AG04450 (cell line): Measurements from ENCODE around the gene SH3PXD2B. TPM values are rescaled to one million over a fixed set of nuclear protein-coding genes. Genes with fewer than 3 reads are reported as not detected.
A peak's percentile ranks its signal among the peaks of the same experiment; 100 is the strongest.

Experiments
- CTCF ChIA-PET: fragments of 300-600, 350-600 bp; formaldehyde crosslinking; extraction: SDS; loops from one replicate; lab custom pipeline; 2022; ENCODE audit warnings: antibody characterized with exemption, inconsistent platforms; lab: Charles Lee
- POLR2A ChIA-PET: fragments of 350-600 bp; formaldehyde crosslinking; extraction: SDS; loops from one replicate; lab custom pipeline; 2021; ENCODE audit warnings: antibody characterized with exemption, inconsistent platforms; lab: Yijun Ruan, JAX
- DNase-seq: peaks from one replicate; pipeline ENCODE4 v3.0.0-alpha.2; 2011; ENCODE audit warnings: low read depth, low spot score
- H3K27ac ChIP-seq: one replicate; pipeline ENCODE4 v1.5.1; 2012; ENCODE audit warnings: low read depth, low read length, control low read depth
- H3K27me3 ChIP-seq: one replicate; pipeline ENCODE4 v1.6.0; 2012; ENCODE audit warnings: low read length; ENCODE audit not compliant: control insufficient read depth, insufficient read depth
- H3K4me3 ChIP-seq: 2 replicates; pipeline ENCODE4 v1.5.1; 2011; ENCODE audit warnings: mild to moderate bottlenecking, low read depth, low read length, control low read depth
- H3K9me3 ChIP-seq: 2 replicates; pipeline ENCODE4 v1.5.1; 2012; ENCODE audit warnings: low read length; ENCODE audit not compliant: control insufficient read depth, insufficient read depth
- polyA plus RNA-seq: library from polyadenylated mRNA; depleted of rRNA; stranded (reverse); fragments of >200 nt; gene quantifications from 2 replicates; pipeline ENCODE4 v1.2.3, GENCODE V29; 2011
- TF ChIP-seq, protein P1 (sequence below): IDR thresholded peaks from 2 replicates; pipeline ENCODE4 v1.5.1; 2011; ENCODE audit warnings: low read depth, low read length, control low read depth, inconsistent platforms

Gene SH3PXD2B
- polyA plus RNA-seq, 1 experiment: 39.1 TPM

- DNase-seq: no peak
- TF ChIP-seq, protein P1, sequence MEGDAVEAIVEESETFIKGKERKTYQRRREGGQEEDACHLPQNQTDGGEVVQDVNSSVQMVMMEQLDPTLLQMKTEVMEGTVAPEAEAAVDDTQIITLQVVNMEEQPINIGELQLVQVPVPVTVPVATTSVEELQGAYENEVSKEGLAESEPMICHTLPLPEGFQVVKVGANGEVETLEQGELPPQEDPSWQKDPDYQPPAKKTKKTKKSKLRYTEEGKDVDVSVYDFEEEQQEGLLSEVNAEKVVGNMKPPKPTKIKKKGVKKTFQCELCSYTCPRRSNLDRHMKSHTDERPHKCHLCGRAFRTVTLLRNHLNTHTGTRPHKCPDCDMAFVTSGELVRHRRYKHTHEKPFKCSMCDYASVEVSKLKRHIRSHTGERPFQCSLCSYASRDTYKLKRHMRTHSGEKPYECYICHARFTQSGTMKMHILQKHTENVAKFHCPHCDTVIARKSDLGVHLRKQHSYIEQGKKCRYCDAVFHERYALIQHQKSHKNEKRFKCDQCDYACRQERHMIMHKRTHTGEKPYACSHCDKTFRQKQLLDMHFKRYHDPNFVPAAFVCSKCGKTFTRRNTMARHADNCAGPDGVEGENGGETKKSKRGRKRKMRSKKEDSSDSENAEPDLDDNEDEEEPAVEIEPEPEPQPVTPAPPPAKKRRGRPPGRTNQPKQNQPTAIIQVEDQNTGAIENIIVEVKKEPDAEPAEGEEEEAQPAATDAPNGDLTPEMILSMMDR: no peak
- CTCF ChIA-PET: interaction anchor here (3.0 kb wide), 1 partner anchor 44 kb away, joined by 12 read pairs; no protein-coding TSS in a partner anchor
- POLR2A ChIA-PET: no interaction called here
- Histone ChIP-seq H3K4me3 (no peak overlapping the region), H3K9me3 (no peaks in the 10 kb centered on the region; the same call in 1 of the 2 replicates), H3K27ac (no peak overlapping the region), H3K27me3 (no peaks in the 10 kb centered on the region)
Measured at GRCh38 chr5:172407241-172407691, 47.1 kb downstream of the SH3PXD2B start.

DNA sequence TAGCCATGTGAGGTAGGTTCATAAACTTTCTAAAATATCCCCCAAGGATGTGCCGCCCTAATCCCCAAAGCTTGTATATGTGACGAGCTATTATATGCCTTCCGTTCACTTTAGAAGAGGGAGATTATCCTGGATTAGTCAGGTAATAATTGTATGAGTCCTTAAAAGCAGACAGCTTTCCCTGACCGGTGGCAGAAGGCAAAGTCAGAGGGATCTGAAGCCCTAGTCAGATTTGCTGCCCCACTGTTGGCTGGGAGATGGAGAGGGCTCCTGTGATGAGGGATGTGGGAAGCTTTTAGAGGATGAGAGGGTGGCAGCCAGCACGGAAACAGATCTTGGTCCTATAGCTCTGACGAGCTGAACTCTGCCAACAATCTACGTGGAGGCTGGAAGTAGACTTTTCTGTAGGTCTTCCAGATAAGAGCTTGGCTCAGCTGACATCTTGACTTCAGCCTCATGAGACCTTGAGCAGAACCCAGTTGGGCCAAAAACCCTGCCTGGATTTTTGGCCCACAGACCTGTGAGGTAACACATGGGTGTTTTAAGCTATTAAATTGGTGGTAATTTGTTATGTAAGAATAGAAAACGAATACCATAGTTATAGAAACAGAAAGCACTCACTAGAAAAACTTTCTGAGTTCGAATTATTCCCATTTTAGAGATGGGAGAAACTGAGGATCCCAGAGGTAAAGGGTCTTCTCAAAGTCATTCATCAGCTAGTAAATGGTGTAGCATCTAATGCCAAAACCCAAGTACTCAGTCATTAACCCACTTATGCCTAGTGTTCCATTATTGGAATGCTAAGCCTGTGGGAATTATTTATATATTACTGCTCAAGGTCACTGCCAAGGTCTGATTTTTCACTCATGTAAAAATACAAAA is 48.9 kb downstream of the SH3PXD2B start:
- ChIA-PET CTCF (interaction anchor here (0.6 to 3.0 kb wide), 4 partner anchors 34 to 349 kb away, joined by 3 to 12 read pairs (median 3); no protein-coding TSS in a partner anchor), POLR2A (no interaction called here)
- DNase-seq: no peak
- Histone ChIP-seq H3K27ac (no peak overlapping the region), H3K9me3 (no peaks in the 10 kb centered on the region; the same call in 1 of the 2 replicates), H3K4me3 (no peak overlapping the region), H3K27me3 (no peaks in the 10 kb centered on the region)
- TF ChIP-seq, protein P1: no peak

DNA sequence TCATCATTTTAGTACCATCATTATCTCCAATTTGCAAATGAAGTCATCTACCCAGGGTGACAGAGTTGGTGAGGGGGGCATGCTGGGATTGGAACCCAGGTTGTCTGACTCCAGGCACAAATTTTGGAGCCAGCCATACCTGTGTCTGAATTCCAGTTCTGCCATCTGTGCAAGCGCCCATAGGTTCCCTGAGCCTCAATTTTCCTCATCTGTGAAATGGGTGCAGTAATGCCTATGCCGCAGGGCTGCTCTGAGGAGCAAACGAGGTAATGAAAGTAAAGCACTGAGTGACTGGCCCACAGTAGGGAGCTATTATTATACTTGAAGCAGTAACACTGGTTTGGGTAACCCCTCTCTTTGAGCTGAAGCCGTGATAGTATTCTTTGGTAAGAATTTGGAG is 49.6 kb downstream of the SH3PXD2B start:
- TF ChIP-seq, protein P1: no peak
- no peak for DNase-seq
- ChIA-PET CTCF (no interaction called here), POLR2A (interaction anchor here (0.7 kb wide), 1 partner anchor 1110 kb away, joined by 3 read pairs; no protein-coding TSS in a partner anchor)
- Histone ChIP-seq H3K9me3 (no peaks in the 10 kb centered on the region; the same call in 1 of the 2 replicates), H3K27me3 (no peaks in the 10 kb centered on the region), H3K4me3 (no peak overlapping the region), H3K27ac (no peak overlapping the region)

DNA sequence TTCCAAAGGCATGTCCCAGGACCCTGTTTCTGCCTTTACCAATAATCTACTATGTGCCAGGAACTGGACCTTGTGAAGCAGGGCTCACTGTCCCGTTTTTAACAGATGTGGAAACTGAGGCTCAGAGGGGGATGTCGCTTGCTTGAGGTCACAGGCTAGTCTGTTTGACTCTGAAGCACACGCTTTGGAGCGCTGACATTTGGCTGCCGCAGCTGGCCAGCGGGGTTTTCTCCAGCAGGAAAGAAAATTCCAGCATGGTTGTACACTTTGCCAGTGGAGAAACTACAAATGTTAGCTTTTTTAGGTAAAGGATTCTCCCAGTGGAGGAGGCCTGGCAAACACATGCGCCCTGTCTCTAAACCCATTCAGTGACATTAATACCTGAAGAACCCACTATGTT is 50.5 kb downstream of the SH3PXD2B start:
- TF ChIP-seq, protein P1: no peak
- ChIA-PET POLR2A (interaction anchor here (0.7 kb wide), 1 partner anchor 1111 kb away, joined by 3 read pairs; no protein-coding TSS in a partner anchor), CTCF (interaction anchor here (0.6 to 1.1 kb wide), 2 partner anchors 13 to 29 kb away, joined by 3 to 4 read pairs; no protein-coding TSS in a partner anchor)
- no peak for DNase-seq
- H3K27me3 ChIP-seq: no peaks in the 10 kb centered on the region
- H3K9me3 ChIP-seq: no peaks in the 10 kb centered on the region
- H3K27ac ChIP-seq: peak overlapping the region; percentile 43
- no peak overlapping the region for H3K4me3 ChIP-seq
